ENCODE results near the gene AHCY. TPM values are rescaled to one million over a fixed set of nuclear protein-coding genes. Genes with fewer than 3 reads are reported as not detected.

Gene AHCY
- total RNA-seq, 1 donor from 2014 or later, result 342 TPM

DNA sequence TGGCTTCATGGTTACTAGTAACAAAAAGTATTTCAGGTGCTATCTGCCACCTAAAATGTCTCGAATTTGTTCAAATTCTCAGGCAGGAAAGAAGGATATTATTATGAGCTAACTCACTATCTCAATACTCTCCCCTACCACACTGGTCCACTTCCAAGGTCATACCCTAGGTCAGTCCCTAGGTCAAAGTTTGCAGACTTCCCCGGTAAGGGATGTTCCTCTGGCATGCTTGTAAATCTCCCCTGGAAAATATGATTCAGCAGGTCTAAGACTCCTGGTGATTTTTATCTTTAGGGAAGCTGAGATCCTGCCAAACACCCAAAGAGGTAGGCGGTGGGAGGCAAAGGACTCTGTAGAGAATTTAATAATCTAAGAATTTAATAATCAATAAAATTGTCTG is 6.7 kb downstream of the AHCY start:
- no peaks in the 10 kb centered on the region for H3K27me3 Mint-ChIP-seq
- no peak for DNase-seq (ENCODE audit: extremely low spot score, unreplicated experiment)
- H3K36me3 Mint-ChIP-seq, result peaks cover 26% of the 10 kb centered on the region
- TF ChIP-seq, protein P1, sequence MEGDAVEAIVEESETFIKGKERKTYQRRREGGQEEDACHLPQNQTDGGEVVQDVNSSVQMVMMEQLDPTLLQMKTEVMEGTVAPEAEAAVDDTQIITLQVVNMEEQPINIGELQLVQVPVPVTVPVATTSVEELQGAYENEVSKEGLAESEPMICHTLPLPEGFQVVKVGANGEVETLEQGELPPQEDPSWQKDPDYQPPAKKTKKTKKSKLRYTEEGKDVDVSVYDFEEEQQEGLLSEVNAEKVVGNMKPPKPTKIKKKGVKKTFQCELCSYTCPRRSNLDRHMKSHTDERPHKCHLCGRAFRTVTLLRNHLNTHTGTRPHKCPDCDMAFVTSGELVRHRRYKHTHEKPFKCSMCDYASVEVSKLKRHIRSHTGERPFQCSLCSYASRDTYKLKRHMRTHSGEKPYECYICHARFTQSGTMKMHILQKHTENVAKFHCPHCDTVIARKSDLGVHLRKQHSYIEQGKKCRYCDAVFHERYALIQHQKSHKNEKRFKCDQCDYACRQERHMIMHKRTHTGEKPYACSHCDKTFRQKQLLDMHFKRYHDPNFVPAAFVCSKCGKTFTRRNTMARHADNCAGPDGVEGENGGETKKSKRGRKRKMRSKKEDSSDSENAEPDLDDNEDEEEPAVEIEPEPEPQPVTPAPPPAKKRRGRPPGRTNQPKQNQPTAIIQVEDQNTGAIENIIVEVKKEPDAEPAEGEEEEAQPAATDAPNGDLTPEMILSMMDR (conservative IDR thresholded peaks at IDR 0.05), result no peak
- H3K9me3 Mint-ChIP-seq, result no peaks in the 10 kb centered on the region
- H3K4me3 Mint-ChIP-seq, result no peak overlapping the region
- H3K27ac Mint-ChIP-seq, result peak overlapping the region; percentile 29
- peaks cover 13% of the 10 kb centered on the region for H3K4me1 Mint-ChIP-seq (ENCODE audit: unreplicated experiment)

DNA sequence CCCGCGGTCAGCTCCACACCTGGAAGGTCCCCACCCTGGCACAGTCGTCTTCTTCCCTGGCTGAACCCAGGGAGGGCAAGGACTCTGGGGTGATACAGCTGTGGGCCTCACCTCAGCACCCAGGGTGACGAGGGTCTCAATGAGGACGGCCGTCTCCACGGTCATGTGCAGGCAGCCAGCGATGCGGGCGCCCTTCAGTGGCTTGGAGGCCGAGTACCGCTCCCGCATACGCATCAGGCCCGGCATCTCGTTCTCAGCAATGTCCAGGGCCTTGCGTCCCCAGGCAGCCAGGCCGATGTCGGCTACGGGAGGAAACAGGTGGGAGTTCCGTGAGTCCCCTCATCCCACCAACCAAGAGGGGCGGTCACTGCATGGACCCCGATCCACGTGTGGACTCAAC is 7.9 kb downstream of the AHCY start:
- no peak for DNase-seq (ENCODE audit: extremely low spot score, unreplicated experiment)
- Mint-ChIP-seq H3K27me3 (no peaks in the 10 kb centered on the region), H3K36me3 (peaks cover 37% of the 10 kb centered on the region), H3K9me3 (no peaks in the 10 kb centered on the region), H3K4me1 (ENCODE audit: unreplicated experiment) (peaks cover 13% of the 10 kb centered on the region), H3K27ac (peak overlapping the region; percentile 29), H3K4me3 (no peak overlapping the region)
- TF ChIP-seq, protein P1 (conservative IDR thresholded peaks at IDR 0.05), result no peak

DNA sequence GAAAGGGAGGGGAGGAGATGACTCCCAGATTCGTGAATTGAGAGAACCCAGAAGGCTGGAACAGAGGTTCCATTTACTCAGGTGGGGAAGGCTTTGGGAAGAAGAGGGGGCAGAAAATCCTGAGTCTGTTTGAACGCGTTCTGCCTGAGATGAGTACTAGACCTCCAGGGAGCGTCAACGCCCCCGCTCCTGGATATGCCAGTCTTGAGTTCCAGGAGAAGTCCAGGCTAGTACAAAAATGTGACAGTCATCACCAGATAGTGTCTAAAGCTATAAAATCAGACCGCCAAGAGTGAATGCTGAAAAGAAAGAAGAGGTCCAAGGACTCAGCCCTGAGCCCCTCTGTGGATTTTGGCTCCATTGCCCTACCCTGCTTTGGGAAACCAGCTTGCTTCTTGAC is 8.6 kb downstream of the AHCY start:
- Mint-ChIP-seq H3K9me3 (no peaks in the 10 kb centered on the region), H3K27ac (peak overlapping the region; percentile 29), H3K27me3 (no peaks in the 10 kb centered on the region), H3K4me3 (no peak overlapping the region), H3K36me3 (peaks cover 43% of the 10 kb centered on the region), H3K4me1 (ENCODE audit: unreplicated experiment) (peaks cover 13% of the 10 kb centered on the region)
- TF ChIP-seq, protein P1 (conservative IDR thresholded peaks at IDR 0.05), result no peak
- no peak for DNase-seq (ENCODE audit: extremely low spot score, unreplicated experiment)

DNA sequence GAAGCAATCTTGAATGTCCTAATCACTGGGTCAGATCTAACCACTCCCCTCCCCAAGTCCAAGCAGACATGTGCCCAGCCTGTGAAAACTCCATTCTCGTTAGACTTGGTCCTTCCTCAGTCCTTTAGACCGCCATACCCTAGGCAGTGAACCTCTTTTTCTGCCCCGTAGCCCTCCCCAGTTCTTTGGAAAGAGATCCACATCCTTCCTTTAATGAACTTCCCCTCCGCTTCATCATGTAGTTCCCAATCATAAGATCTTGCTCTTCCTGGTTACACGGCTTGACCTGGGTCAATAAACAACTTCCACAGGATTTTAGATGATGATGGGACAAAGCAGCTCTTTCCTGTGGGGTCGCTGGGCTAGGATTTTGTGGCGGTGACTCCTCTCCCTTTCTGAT is 9.6 kb downstream of the AHCY start:
- H3K4me1 Mint-ChIP-seq (ENCODE audit: unreplicated experiment), result peaks cover 13% of the 10 kb centered on the region
- H3K4me3 Mint-ChIP-seq, result no peak overlapping the region
- no peaks in the 10 kb centered on the region for H3K27me3 Mint-ChIP-seq
- no peak overlapping the region for H3K27ac Mint-ChIP-seq
- DNase-seq (ENCODE audit: extremely low spot score, unreplicated experiment), result no peak
- no peaks in the 10 kb centered on the region for H3K9me3 Mint-ChIP-seq
- H3K36me3 Mint-ChIP-seq, result peaks cover 46% of the 10 kb centered on the region
- TF ChIP-seq, protein P1 (conservative IDR thresholded peaks at IDR 0.05), result no peak

DNA sequence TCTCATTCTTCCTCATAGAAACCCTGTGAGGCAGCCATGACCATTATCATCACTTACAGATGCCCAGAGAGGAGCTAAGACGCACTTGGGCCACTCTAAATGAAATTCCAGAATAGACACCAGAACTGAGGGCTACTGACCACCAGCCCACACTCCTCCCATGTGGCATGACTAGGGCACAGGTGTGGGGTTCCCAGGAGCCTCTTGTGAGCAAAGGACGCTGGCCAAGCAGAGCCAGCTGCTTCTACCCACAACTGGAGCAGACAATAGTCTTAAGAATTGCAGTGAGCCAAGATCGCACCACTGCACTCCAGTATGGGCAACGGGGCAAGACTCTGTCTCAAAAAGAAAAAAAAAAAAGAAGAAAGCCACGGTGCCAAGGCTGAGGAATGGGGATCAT is 10.0 kb downstream of the AHCY start:
- H3K4me1 Mint-ChIP-seq (ENCODE audit: unreplicated experiment), result peaks cover 13% of the 10 kb centered on the region
- H3K4me3 Mint-ChIP-seq, result no peak overlapping the region

More for the DNA sequence above, 10.0 kb downstream of the AHCY start:
- no peak for DNase-seq (ENCODE audit: extremely low spot score, unreplicated experiment)
- Mint-ChIP-seq H3K27me3 (no peaks in the 10 kb centered on the region), H3K9me3 (no peaks in the 10 kb centered on the region), H3K36me3 (peaks cover 50% of the 10 kb centered on the region), H3K27ac (no peak overlapping the region)
- TF ChIP-seq, protein P1 (conservative IDR thresholded peaks at IDR 0.05), result no peak

All from type B pancreatic cell (in vitro differentiated cells).